GM19452 (cell line): Measurements from ENCODE around the gene TRAPPC12.
"Not testable (repeated sequence)": the region's sequence is repeated elsewhere in the genome, so short reads cannot be mapped to it uniquely, and the experiment has no call there.

ENCODE experiments used
- ATAC-seq: cut with Tn5 transposase; IDR thresholded peaks from one replicate; pipeline ENCODE4 v1.9.1; 2021; ENCODE audit not compliant: unreplicated experiment

TRAPPC12 gene

DNA sequence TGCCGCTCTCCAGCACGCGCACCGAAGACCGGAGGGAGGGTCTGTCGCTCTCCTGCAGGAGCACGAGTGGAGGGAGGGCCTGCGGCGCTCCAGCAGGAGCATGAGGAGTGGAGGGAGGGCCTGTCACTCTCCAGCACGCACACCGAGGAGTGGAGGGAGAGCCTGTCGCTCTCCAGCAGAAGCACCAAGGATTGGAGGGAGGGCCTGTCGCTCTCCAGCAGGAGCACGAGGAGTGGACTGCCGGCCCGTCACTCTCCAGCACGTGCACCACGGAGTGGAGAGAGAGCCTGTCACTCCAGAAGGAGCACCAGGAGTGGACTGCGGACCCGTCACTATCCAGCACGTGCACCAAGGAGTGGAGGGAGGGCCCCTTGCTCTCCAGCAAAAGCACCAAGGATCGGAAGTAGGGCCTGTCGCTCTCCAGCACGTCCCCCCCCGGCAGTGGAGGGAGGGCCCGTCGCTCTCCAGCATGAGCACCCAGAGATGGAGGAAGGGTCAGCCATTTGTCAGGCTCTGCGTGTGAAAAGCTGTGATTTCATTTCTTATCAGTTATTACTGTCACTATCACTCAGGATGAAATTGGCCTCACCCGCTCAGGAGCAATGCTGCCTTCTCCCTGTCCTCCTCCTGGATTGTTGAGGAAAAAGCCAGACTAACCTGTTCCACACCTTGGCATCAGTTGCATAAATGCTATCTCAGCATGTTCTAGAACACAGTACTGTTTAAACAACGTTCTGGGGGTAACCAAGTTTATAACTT, 103.9 kb downstream of the TRAPPC12 start:
- ATAC-seq = no peak

DNA sequence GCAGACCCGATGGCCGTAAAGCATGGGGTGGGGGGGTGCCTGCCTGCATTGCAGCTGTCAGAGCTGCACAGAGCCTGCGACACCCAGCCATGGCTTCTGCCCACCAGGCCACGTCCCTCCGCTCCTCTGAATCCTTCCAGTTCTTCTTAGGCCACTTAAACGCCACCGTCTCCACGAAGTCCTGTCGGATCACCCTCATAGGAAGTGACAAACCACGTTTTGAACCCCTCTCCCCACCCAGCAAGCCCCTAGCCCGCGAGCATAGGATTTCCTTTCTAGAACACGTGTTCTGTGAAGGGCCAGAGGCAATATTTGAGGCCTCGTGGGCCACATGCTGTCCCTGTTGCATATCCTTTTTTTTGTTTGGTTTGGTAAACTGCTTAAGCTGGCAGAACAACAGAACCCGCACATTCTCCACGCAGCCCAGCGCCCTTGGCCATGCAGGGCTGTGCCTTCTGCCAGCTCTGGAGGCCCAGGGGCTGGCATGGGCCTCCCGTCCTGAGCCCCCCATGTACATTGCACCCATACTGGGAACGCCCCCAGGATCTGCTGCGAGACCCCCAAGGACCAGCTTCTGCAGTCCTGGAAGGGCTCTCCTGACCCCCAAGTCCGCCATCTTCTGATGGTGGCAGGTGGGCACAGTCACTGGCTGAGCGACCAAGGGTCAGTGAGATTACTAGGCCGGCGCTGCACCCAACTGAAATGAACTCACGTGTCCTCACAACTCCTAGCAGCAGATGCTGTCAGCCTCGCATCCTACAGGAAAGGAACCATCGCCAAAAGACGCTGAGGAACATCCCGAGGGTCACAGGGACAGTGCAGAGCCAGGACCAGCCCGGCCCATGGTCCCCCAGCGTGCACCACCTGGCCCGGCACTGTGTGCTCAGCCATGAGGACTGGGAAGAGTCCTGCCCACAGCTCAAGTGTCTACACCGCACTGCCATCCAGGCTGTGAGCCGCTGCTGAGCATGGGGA, 104.8 kb downstream of the TRAPPC12 start:
- ATAC-seq = no peak

DNA sequence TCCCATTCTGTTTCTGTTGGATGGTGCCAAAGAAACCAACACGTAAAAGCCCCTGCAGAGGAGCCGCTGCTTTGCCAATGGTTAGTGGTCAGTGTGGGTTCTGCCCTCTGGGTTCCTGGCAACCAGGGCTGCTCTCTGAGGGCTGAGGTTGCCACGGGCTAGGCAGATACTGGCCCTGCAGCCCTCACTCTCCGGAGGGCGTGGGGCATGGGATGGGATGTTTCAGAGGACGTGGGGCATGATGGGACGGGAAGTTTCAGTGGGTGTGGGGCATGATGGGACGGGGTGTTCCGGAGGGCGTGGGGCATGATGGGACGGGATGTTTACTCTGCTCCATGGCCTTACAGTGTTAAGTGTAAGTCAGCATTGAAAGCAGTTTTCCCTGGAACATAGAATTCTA, 105.7 kb downstream of the TRAPPC12 start:
- no peak for ATAC-seq

GRCh38 chr2:3486047-3487027, 106.8 kb downstream of the TRAPPC12 start:
- no peak for ATAC-seq

DNA sequence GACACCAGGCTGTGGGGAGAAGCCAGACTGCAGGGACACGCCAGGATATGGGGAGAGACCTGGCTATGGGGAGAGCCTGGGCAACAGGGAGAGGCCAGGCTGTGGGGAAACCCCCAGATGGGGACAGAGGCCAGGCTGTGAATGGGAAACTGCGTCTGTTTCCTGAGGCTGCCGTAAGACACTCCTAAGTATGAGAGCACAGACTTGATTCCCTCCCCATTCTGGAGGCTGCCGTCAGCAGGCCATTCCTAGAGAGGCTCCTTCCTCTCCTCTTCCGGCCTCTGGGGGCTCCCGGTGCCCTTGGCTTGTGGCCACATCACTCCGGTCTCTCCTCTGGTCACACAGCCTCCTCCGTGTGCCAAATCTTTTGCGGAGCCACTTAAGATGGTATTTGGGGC, 107.5 kb downstream of the TRAPPC12 start:
- ATAC-seq = no peak

GRCh38 chr2:3487432-3487831, 107.9 kb downstream of the TRAPPC12 start:
- ATAC-seq = no peak

GRCh38 chr2:3488061-3488531, 108.6 kb downstream of the TRAPPC12 start:
- ATAC-seq = no peak

GRCh38 chr2:3488855-3489763, 109.6 kb downstream of the TRAPPC12 start:
- no peak for ATAC-seq

DNA sequence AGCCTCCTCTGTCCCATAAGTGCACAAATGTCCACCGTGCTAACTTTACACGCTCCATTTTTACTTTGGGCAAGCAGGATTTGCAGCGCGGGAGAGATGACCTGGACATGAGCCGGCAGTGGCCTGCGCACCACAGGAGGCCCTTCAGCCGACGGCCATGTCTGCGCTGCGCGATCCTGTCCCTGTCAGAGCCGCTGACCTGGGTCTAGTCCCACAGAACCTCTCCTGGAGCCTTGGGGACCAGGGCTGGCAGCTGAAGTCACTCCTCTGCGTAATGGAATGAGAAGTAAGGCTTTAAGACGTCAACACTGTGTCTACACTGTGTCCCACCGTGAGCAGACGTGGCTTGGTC, 110.2 kb downstream of the TRAPPC12 start:
- no peak for ATAC-seq

- no peak for ATAC-seq
Measured at GRCh38 chr2:3490191-3491170, 111.0 kb downstream of the TRAPPC12 start.

- no peak for ATAC-seq
Measured at GRCh38 chr2:3491306-3491705, 111.8 kb downstream of the TRAPPC12 start.

GRCh38 chr2:3491716-3492474, 112.4 kb downstream of the TRAPPC12 start:
- no peak for ATAC-seq

DNA sequence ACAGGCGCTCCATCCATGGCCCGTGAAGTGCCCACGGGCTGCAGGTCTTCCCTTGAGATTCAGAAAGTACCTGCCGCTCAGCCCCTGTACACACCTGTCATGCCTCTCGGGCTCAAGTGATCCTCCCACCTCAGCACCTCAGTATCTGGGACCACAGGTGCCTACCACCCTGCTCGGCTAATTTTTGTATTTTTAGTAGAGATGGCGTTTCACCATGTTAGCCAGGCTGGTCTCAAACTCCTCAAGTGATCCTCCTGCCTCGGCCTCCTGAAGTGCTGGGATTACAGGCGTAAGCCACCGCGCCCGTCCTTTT, 112.9 kb downstream of the TRAPPC12 start:
- not testable (repeated sequence) for ATAC-seq

GRCh38 chr2:3492951-3493614, 113.6 kb downstream of the TRAPPC12 start:
- ATAC-seq = no peak

DNA sequence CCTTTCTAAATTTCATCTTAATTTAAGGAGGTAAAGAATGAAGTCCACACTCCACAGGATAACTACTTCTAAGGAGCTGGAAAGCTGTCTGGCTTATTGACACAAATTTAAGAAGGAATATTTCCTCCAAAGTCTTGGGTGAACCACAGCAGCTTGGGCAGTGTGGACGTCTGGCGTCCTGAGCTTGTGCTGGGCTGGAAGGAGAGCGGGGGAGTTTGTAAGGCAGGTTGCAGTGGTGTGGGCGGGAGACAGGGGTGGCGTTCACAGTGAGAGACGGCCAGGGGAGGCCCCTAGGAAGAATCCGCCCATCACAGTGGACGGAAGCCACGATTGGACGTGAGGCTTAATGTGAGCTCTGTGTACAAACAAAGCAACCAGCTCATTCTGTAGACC, 114.1 kb downstream of the TRAPPC12 start:
- ATAC-seq = no peak

DNA sequence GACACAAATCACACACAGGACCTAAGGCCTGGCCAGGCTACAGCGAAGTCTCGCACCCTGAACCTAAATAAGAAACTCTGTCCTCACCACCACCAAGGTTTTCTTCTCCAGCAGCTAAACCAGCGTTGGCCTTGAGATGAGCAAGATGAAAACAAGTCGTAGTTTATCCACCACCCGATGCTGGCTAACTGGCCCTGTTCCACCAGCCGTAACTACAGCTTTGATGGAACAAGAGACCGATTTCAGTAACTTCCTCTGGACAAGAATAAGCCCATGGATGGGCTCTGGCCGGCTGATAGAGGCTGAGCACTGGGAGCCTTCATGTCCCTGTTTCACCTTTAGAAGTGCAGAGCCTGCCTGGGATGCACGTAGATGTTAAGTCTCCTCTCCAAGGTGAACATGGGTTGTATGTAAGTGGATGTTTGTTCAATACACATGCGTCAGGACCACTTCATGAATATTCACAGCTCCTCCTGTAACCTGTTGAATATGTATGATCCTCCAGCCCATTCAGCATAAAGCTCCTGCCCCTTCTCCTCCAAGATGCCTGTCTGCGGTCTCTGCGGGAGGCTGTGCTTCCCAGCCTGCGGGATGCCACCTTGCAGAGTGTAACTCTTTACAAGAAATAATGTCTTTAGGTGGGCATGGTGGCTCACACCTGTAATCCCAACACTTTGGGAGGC, 115.6 kb downstream of the TRAPPC12 start:
- no peak for ATAC-seq

DNA sequence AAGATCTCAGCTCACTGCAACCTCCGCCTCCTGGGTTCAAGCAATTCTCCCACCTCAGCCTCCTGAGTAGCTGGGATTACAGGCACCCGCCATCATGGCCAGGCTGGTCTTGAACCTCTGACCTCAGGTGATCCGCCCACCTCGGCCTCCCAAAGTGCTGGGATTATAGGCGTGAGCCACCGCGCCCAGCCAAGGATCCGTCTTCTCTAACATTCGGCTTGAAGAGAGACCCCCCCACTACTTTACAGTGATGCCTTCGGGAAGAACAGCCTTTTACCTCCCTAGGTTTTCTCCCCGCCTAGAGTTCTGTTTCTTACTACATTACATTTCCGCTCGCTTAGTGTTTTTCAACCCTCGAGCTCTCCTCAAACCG, 117.2 kb downstream of the TRAPPC12 start:
- not testable (repeated sequence) for ATAC-seq
